Aorta (tissue), 5 donors: ENCODE measurements around the gene ZYX. TPM values are rescaled to one million over a fixed set of nuclear protein-coding genes. Genes with fewer than 3 reads are reported as not detected.

Experiments
- ATAC-seq: fragments of 200-7000 bp; cut with Tn5 transposase; one replicate; pipeline ENCODE4 v1.9.1; 2022; ENCODE audit warnings: moderate library complexity; ENCODE audit not compliant: low FRiP score
- DNase-seq, 2 donors: peaks; one replicate each; pipeline ENCODE4 v3.0.0-alpha.2; 2020
- H3K27ac ChIP-seq, 2 donors: one replicate each; pipeline ENCODE4 v1.5.1; 2013; ENCODE audit warnings: low read length in 2 of 2, mild to moderate bottlenecking in 2 of 2, moderate library complexity in 2 of 2, control low read depth in 1 of 2, inconsistent platforms in 1 of 2, low read depth in 1 of 2
- H3K27me3 ChIP-seq, 2 donors: one replicate each; pipeline ENCODE4 v1.6.1; 2013; ENCODE audit warnings: control low read depth in 1 of 2, low read length in 1 of 2, mild to moderate bottlenecking in 1 of 2, moderate library complexity in 1 of 2; ENCODE audit not compliant: insufficient read depth in 2 of 2, control insufficient read depth in 1 of 2
- H3K36me3 ChIP-seq, 2 donors: one replicate each; pipeline ENCODE4 v1.6.1; 2013; ENCODE audit warnings: control low read depth in 1 of 2, low read length in 1 of 2, mild to moderate bottlenecking in 1 of 2; ENCODE audit not compliant: insufficient read depth in 2 of 2, control insufficient read depth in 1 of 2
- H3K4me1 ChIP-seq, 2 donors: one replicate each; pipeline ENCODE4 v1.6.1; 2013; ENCODE audit warnings: low read length in 2 of 2, control low read depth in 1 of 2, mild to moderate bottlenecking in 1 of 2, moderate library complexity in 1 of 2; ENCODE audit not compliant: insufficient read depth in 2 of 2, control insufficient read depth in 1 of 2
- H3K4me3 ChIP-seq, 2 donors: one replicate each; pipeline ENCODE4 v1.5.1; 2013; ENCODE audit warnings: low read length in 2 of 2, control low read depth in 1 of 2, mild to moderate bottlenecking in 1 of 2
- H3K9me3 ChIP-seq: one replicate; pipeline ENCODE4 v1.6.1; 2013; ENCODE audit warnings: mild to moderate bottlenecking, low read length; ENCODE audit not compliant: control insufficient read depth
- WGBS, 2 donors: extraction: QIAGEN DNeasy Blood & Tissue Kit; methylation state at CpG; one replicate each; pipeline ENCODE4 v1.1.7; 2013; 5-methylcytosine and 5-hydroxymethylcytosine counted together
- intact Hi-C, 2 donors: fragments of 100-400 bp; cut with DNase I; formaldehyde crosslinking; loops; one replicate each; pipeline versions ENCODE4 v1.14.2 to v1.15.0; 2022
- polyA plus RNA-seq, 2 donors: library from polyadenylated mRNA; stranded (reverse); fragments of 200-250 nt; gene quantifications; one replicate each; pipeline ENCODE4 v1.2.3, GENCODE V29; 2013
- total RNA-seq, 2 donors: library from RNA; stranded (reverse); fragmentation: NEBNext Ultra II Directional; extraction: Animal tissue kit (Norgen Biotek cat#: 25700); gene quantifications; one replicate each; pipeline ENCODE4 v1.2.1, GENCODE V29; 2021
- donor health status: healthy with polysubstance abuse.
- donor health status: Bipolar disorder and iron deficiency.
- donor health status: DM: no; HTN: no; CAD: no.
- donor health status: DM: no; HTN: no; CAD: no.
- donor health status: DM: yes; HTN: yes; CAD: no.

The ZYX gene
- total and polyA plus RNA-seq, 4 donors, result 131 to 499 (median 306) TPM

- intact Hi-C loops, result no loop called here
- H3K27ac ChIP-seq, result no peak overlapping the region
These were observed 30.1 kb upstream of the ZYX start for GRCh38 chr7:143351060-143351459.

GRCh38 chr7:143351574-143351973 lies 29.6 kb upstream of the ZYX start:
- Histone ChIP-seq H3K4me3 (no peak overlapping the region), H3K27me3 (no peaks in the 10 kb centered on the region), H3K36me3 (no peaks in the 10 kb centered on the region), H3K27ac (no peak overlapping the region), H3K9me3 (no peaks in the 10 kb centered on the region), H3K4me1 (no peaks in the 10 kb centered on the region)
- no peak for DNase-seq
- intact Hi-C loops, result no loop called here
- 90 to 92% methylated on average over 9 of the region's 9 CpGs for WGBS, 2 donors
- ATAC-seq, result no peak

More at GRCh38 chr7:143351060-143351459, 30.1 kb upstream of the ZYX start:
- 76% methylated on average over 5 of the region's 5 CpGs for WGBS, 2 donors
- Histone ChIP-seq H3K4me3 (no peak overlapping the region), H3K27me3 (no peaks in the 10 kb centered on the region), H3K4me1 (no peaks in the 10 kb centered on the region), H3K36me3 (no peaks in the 10 kb centered on the region), H3K9me3 (no peaks in the 10 kb centered on the region)
- DNase-seq (no peak), ATAC-seq (no peak)

GRCh38 chr7:143352531-143353002 lies 28.6 kb upstream of the ZYX start:
- no peaks in the 10 kb centered on the region for H3K27me3 ChIP-seq
- H3K9me3 ChIP-seq, result no peaks in the 10 kb centered on the region
- no peak overlapping the region for H3K27ac ChIP-seq
- intact Hi-C loops, result no loop called here
- H3K36me3 ChIP-seq, result no peaks in the 10 kb centered on the region
- ATAC-seq (no peak), DNase-seq (no peak)
- H3K4me1 ChIP-seq, result no peaks in the 10 kb centered on the region
- H3K4me3 ChIP-seq, result no peak overlapping the region
- 87 to 91% methylated on average over 11 of the region's 11 CpGs for WGBS, 2 donors

- H3K4me1 ChIP-seq, result no peaks in the 10 kb centered on the region
- 93 to 94% methylated on average over 8 of the region's 8 CpGs for WGBS, 2 donors
- H3K4me3 ChIP-seq, result no peak overlapping the region
- H3K27ac ChIP-seq, result no peak overlapping the region
- H3K27me3 ChIP-seq, result no peaks in the 10 kb centered on the region
- DNase-seq, result no peak
- ATAC-seq, result no peak
- intact Hi-C loops, result no loop called here
- H3K9me3 ChIP-seq, result no peaks in the 10 kb centered on the region
- H3K36me3 ChIP-seq, result no peaks in the 10 kb centered on the region
These were observed 26.8 kb upstream of the ZYX start for GRCh38 chr7:143354376-143354775.

GRCh38 chr7:143354965-143355364 lies 26.2 kb upstream of the ZYX start:
- Histone ChIP-seq H3K9me3 (no peaks in the 10 kb centered on the region), H3K27me3 (no peaks in the 10 kb centered on the region), H3K4me3 (no peak overlapping the region), H3K36me3 (no peaks in the 10 kb centered on the region), H3K27ac (no peak overlapping the region), H3K4me1 (no peaks in the 10 kb centered on the region)
- ATAC-seq (no peak), DNase-seq (no peak)
- intact Hi-C loops, result no loop called here
- 89 to 90% methylated on average over 8 of the region's 8 CpGs for WGBS, 2 donors

- no peaks in the 10 kb centered on the region for H3K4me1 ChIP-seq
- no peaks in the 10 kb centered on the region for H3K36me3 ChIP-seq
- no peaks in the 10 kb centered on the region for H3K27me3 ChIP-seq
- 92 to 93% methylated on average over 16 of the region's 16 CpGs for WGBS, 2 donors
- no peak overlapping the region for H3K4me3 ChIP-seq
- no peaks in the 10 kb centered on the region for H3K9me3 ChIP-seq
- no peak overlapping the region for H3K27ac ChIP-seq
- intact Hi-C loops, result no loop called here
- no peak for DNase-seq
- ATAC-seq, result no peak
These were observed 25.4 kb upstream of the ZYX start for GRCh38 chr7:143355450-143356385.

GRCh38 chr7:143356414-143357050 lies 24.6 kb upstream of the ZYX start:
- intact Hi-C loops, result no loop called here
- H3K4me1 ChIP-seq, result no peaks in the 10 kb centered on the region

GRCh38 chr7:143358626-143359025 lies 22.5 kb upstream of the ZYX start:
- 93% methylated on average over 12 of the region's 12 CpGs for WGBS, 2 donors
- no peak for DNase-seq
- intact Hi-C loops, result no loop called here

More at GRCh38 chr7:143356414-143357050, 24.6 kb upstream of the ZYX start:
- H3K27ac ChIP-seq, result no peak overlapping the region
- ATAC-seq, result no peak
- no peaks in the 10 kb centered on the region for H3K36me3 ChIP-seq
- no peaks in the 10 kb centered on the region for H3K27me3 ChIP-seq
- DNase-seq, result no peak
- no peaks in the 10 kb centered on the region for H3K9me3 ChIP-seq
- H3K4me3 ChIP-seq, result no peak overlapping the region
- 94 to 95% methylated on average over 13 of the region's 13 CpGs for WGBS, 2 donors

More at GRCh38 chr7:143358626-143359025, 22.5 kb upstream of the ZYX start:
- Histone ChIP-seq H3K27ac (no peak overlapping the region), H3K36me3 (no peaks in the 10 kb centered on the region), H3K4me1 (no peaks in the 10 kb centered on the region), H3K27me3 (no peaks in the 10 kb centered on the region), H3K9me3 (no peaks in the 10 kb centered on the region), H3K4me3 (no peak overlapping the region)
- ATAC-seq, result no peak
